GM21528 (cell line): ENCODE measurements around the gene SAFB.
"Not testable (repeated sequence)": the region's sequence is repeated elsewhere in the genome, so short reads cannot be mapped to it uniquely, and the experiment has no call there.

Experiments used
- ATAC-seq: cut with Tn5 transposase; IDR thresholded peaks from one replicate; pipeline ENCODE4 v1.9.1; 2021; ENCODE audit warnings: mild to moderate bottlenecking, moderate library complexity; ENCODE audit not compliant: unreplicated experiment, low FRiP score

The SAFB gene

GRCh38 chr19:5681391-5682106, 58.7 kb downstream of the SAFB start:
- no peak for ATAC-seq

- ATAC-seq = no peak
Observed at GRCh38 chr19:5682107-5682482, 59.2 kb downstream of the SAFB start.

DNA sequence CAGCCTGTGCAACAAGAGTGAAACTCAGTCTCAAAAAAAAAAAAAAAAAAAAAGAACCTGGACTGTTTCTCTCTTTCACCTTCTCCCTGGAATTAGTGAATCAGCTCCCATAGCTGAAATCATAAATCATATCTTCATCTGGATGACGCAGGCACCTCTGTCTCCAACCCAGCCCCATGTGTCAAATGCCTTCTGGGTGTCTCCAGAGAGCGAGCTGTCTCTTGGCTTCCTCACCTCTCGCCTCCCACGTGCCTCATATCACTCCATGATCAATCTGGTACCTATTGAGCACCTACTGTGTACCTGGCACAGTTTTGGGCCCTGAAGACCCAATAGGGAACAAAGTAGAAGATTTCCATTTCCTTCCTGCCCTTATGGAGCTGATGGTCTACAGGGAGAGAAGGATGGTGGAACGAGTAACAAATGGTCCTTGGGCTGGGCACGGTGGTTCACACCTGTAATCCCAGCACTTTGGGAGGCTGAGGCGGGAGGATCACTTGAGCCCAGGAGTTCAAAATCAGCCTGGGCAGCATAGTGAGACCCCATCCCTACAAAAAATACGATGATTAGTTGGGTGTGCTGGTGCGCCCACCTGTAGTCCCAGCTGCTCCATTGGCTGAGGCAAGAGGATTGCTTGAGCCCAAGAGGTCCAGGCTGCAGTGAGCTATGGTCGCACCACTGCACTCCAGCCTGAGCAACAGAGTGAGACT, 60.4 kb downstream of the SAFB start:
- ATAC-seq = no peak

- no peak for ATAC-seq
Observed at GRCh38 chr19:5684694-5685430, 62.0 kb downstream of the SAFB start.

DNA sequence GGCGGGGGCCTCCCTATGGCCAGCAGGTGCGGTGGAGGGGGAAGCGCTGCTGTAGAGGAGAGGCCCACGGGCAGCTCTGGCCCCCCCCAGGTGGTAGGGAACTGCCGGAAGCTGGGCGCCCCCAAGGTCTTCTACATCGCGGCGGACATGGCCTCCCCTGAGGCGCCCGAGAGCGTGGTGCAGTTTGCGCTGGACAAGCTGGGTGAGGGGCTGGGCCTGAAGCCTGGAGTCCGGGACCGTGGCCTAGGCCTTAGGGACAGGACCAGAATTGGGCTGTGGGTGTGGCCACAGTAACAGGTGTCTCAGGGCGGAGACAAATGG, 63.4 kb downstream of the SAFB start:
- ATAC-seq = no peak

GRCh38 chr19:5686647-5687359, 63.9 kb downstream of the SAFB start:
- ATAC-seq = peak; percentile 43

- no peak for ATAC-seq
Observed at GRCh38 chr19:5687360-5688198, 64.7 kb downstream of the SAFB start.

DNA sequence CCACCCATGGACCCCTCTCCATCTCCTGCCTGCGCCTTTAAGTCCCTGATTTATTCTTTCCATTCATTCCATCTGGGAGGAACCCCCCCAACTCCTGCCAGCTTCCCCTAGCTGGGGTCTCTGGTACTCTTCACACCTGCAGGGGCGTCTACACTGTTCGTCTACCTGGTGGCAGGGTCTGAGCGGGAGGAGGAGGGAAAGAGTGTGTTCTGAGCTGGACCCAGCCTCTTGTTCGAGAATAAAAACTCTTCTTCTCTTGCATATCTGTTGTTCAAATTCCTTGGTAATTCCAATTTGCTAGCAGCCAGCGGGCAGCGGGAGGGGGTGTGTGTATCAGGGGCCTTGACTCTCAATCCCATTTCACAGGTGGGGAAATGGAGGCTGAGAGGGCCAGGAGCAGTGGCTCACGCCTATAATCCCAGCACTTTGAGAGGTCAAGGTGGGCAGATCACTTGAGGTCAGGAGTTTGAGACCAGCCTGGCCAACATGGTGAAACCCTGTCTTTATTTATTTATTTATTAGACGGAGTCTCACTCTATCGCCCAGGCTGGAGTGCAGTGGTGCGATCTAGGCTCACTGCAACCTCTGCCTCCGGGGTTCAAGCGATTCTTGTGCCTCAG, 65.5 kb downstream of the SAFB start:
- ATAC-seq = not testable (repeated sequence)

DNA sequence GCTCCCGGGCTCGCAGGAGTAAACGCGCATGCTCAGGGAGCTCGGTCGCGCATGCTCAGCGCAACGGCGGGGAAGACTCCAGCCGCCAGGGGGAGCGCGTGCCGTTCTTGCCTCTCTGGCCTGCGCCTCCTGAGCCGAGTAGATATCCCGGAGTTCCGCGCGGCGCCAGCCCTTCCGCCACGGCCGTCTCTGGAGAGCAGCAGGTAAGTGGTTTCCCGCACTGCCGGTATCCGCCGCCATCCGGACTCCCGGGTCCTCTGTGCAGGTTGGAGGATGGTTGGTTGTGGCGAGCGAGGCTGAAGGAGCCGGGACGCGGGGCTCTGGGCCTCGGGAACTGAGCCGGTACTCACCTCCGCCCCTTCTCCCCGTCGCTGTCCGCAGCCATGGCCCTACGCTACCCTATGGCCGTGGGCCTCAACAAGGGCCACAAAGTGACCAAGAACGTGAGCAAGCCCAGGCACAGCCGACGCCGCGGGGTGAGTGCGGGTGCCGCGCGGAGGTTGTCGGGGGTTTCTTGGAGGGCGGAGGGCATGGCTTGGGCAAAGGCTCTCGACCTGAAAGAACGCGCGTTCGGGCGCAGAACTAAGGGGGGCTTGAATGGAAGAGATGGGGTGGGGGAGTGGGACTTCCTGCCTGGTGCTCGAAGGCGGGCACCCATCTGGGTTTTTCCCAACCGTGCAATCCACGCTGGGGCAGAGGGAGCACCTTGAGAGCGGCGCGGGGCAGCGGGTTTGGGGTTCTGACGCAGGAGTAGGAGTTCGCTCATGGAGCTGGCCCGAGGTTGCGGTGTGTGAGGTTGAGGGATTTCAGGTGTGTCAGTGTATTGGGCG, 67.5 kb downstream of the SAFB start, which contains the start of gene RPL36:
Gene RPL36 (plus strand): TSS at position 171 of the 830 bp plus-strand sequence. CDS start 213 bp downstream, at position 384.
- peak; percentile 52 for ATAC-seq

- ATAC-seq = no peak
Observed at GRCh38 chr19:5690955-5691821, 68.3 kb downstream of the SAFB start.

DNA sequence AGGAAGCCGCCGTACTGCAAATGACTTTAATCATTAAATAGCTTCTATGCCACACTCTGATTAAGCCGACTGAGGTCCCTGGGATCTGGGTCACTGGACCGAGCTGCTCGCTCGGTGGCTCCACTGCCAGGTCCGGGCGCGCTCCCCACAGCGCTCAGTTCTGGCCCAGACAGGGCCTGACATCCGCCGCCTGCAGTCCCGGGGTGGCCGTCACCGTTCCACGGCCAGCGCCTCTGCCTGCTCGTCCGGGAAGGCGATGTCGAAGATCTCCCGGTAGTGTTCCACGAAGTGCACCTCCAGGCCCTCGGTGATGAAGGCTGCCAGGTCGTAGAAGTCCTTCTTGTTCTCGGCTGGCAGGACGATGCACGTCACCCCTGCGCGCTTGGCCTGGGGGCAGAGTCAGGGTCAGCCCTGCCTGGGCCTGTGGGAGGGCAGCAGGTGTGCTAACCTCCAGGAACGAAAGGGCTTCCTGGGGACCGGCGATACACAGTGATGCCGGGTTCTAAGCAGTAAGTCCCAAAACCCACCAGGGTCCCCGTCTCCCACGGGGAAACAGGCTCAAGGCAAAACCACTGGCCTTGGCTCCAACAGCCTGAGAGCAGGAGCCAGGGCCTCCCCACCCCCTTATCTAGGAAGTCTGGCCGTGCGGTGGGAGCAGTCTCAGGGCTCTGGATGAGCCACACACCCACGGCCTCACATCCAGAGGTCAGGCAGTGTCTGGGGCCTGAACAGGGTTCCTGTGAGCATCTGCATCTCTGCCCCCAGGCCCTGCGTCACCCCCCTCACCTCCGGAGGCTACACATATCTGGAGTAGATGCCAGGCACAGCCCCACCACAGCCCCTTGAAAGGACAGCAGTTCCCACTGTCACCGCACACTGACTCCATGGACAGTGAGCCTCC, 69.2 kb downstream of the SAFB start:
- no peak for ATAC-seq

DNA sequence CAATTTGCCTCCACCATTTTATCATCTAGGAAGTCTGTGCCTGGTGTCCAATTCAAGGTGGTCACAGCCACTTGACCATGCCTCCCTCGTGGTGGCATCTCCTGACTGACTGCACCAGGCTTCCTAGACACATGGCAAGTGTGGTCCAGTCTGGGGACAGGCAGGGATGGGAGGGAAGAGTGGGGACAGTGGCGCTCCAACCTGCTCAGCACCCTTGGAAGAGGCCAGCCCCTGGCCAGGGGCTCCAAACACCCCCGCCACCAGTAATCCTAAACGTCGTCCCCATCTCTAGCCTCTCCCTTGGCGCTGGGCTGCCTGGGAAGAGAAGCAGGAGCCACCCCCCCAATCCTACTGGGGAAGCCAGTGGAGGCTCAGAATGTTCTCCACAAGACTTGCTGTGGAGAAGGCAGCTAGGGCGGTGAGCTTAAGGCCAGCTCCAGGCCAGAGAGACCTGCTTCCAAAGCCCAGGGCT, 69.9 kb downstream of the SAFB start:
- ATAC-seq = no peak

GRCh38 chr19:5693195-5694166, 70.6 kb downstream of the SAFB start:
- ATAC-seq = no peak

- ATAC-seq = no peak
Observed at GRCh38 chr19:5694167-5694955, 71.5 kb downstream of the SAFB start.
